Neural crest cell (in vitro differentiated cells): ENCODE data around the gene FCHO1. TPM values are rescaled to one million over a fixed set of nuclear protein-coding genes. Genes with fewer than 3 reads are reported as not detected.

Experiments used
- DNase-seq: peaks from one replicate; pipeline ENCODE4 v3.0.0; 2021; ENCODE audit warnings: low read depth, mixed read lengths, low spot score
- H3K27ac Mint-ChIP-seq: one replicate; pipeline ENCODE4 v1.8.0; 2021; ENCODE audit warnings: mild to moderate bottlenecking, mixed read lengths; ENCODE audit not compliant: unreplicated experiment
- H3K27me3 Mint-ChIP-seq: 2 replicates; pipeline ENCODE4 v1.8.0; 2021; ENCODE audit warnings: low read depth, mild to moderate bottlenecking, mixed read lengths
- H3K36me3 Mint-ChIP-seq: 2 replicates; pipeline ENCODE4 v1.8.0; 2021; ENCODE audit warnings: low read depth, mild to moderate bottlenecking, mixed read lengths
- H3K4me1 Mint-ChIP-seq: 2 replicates; pipeline ENCODE4 v1.8.0; 2021; ENCODE audit warnings: mixed read lengths
- H3K4me3 Mint-ChIP-seq: one replicate; pipeline ENCODE4 v1.8.0; 2021; ENCODE audit warnings: mild to moderate bottlenecking, mixed read lengths
- H3K9me3 Mint-ChIP-seq: 2 replicates; pipeline ENCODE4 v1.8.0; 2021; ENCODE audit warnings: mixed read lengths
- CTCF ChIP-seq: fragments of 200-600 bp; sonication (generic); conservative IDR thresholded peaks from 2 replicates; pipeline ENCODE4 v1.5.0; 2021; ENCODE audit warnings: antibody characterized with exemption, mild to moderate bottlenecking
- total RNA-seq: library from RNA; stranded (reverse); gene quantifications from 2 replicates; pipeline ENCODE4 v1.2.1, GENCODE V29; 2021

Gene FCHO1
- total RNA-seq, 1 donor from 2014 or later, result 12.2 TPM

- no peaks in the 10 kb centered on the region for H3K27me3 Mint-ChIP-seq
- no peak for DNase-seq
- H3K4me1 Mint-ChIP-seq, result peaks cover 29% of the 10 kb centered on the region
- H3K36me3 Mint-ChIP-seq, result no peaks in the 10 kb centered on the region
- TF ChIP-seq CTCF, result peak; percentile 31
- H3K27ac Mint-ChIP-seq, result no peak overlapping the region
- no peaks in the 10 kb centered on the region for H3K9me3 Mint-ChIP-seq
- peak overlapping the region; percentile 63 for H3K4me3 Mint-ChIP-seq
Measured at GRCh38 chr19:17716309-17716929, 34.9 kb upstream of the FCHO1 start.

DNA sequence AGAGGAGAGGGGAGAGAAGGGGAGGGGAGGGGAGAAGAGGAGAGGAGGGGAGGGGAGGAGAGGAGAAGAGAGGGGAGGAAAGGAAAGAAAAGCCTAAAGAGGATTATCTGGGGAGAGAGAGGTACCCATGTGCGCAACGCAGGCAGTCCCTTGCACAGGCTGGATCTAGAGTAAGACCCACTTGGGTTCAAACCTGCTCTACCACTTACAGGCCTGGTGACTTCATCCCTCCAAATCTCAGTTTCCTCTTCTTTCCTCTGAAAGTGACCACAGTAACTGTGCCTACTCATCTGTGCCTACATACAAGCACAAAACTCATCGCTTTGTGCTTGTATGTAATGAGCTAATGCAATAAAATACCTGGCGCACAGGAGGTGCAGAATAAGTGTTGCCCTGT is 32.7 kb upstream of the FCHO1 start:
- TF ChIP-seq CTCF, result no peak
- no peaks in the 10 kb centered on the region for H3K27me3 Mint-ChIP-seq
- H3K27ac Mint-ChIP-seq, result peak overlapping the region; percentile 83
- H3K4me3 Mint-ChIP-seq, result peak overlapping the region; percentile 96
- no peaks in the 10 kb centered on the region for H3K36me3 Mint-ChIP-seq
- no peak for DNase-seq
- no peaks in the 10 kb centered on the region for H3K9me3 Mint-ChIP-seq
- H3K4me1 Mint-ChIP-seq, result peaks cover 31% of the 10 kb centered on the region

DNA sequence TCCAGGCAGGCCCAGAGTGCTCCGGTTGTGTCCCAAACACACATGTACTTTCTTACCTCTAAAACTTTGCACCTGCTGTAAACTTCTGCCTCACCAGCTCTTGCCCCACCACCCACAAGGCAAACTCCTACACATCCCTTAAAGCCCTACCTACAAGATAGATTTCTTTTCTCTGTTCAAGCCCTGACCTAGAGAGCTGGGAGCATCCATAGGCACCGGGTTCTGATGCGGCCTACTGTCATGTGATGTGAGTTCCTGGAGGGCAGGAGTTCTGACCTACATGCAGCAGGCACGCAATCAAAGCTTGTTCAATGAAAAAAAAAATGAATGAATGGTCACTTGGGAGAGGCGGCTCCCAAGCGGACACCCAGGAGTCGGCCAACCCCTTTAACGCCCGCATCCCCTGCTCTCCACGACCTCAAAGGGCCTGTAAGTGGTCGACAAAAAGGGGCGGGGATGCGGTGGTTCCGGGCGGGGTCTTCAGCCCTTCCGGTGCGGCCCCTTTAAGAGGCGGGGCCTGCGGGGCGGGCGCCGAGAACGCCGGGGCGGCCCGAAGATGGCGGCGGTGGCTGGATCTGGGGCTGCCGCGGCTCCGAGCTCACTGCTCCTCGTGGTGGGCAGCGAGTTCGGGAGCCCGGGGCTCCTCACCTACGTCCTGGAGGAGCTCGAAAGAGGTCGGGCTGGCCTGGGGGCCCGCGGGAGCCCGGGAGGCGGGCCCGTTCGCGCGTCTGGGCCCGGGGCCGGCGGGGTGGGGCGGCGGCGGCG is 32.1 kb upstream of the FCHO1 start, which contains the start of gene MAP1S:
Gene MAP1S (plus strand): TSS at position 534 of the 765 bp plus-strand sequence. CDS start 23 bp downstream, at position 557.
- TF ChIP-seq CTCF, result no peak

GRCh38 chr19:17719730-17720400 is 31.4 kb upstream of the FCHO1 start:
- H3K36me3 Mint-ChIP-seq, result no peaks in the 10 kb centered on the region
- H3K9me3 Mint-ChIP-seq, result no peaks in the 10 kb centered on the region
- H3K27me3 Mint-ChIP-seq, result no peaks in the 10 kb centered on the region
- H3K4me3 Mint-ChIP-seq, result peak overlapping the region; percentile 89
- peak overlapping the region; percentile 95 for H3K27ac Mint-ChIP-seq
- no peak for DNase-seq
- peaks cover 31% of the 10 kb centered on the region for H3K4me1 Mint-ChIP-seq
- no peak for TF ChIP-seq CTCF

More for the DNA sequence above, 32.1 kb upstream of the FCHO1 start, which contains the start of gene MAP1S:
- peak within 1 kb of the TSS; percentile 95 for H3K27ac Mint-ChIP-seq
- H3K4me3 Mint-ChIP-seq, result peak within 1 kb of the TSS; percentile 96
- H3K27me3 Mint-ChIP-seq, result no peaks in the 10 kb centered on the region
- peak; percentile 82 for DNase-seq
- no peaks in the 10 kb centered on the region for H3K36me3 Mint-ChIP-seq
- peaks cover 31% of the 10 kb centered on the region for H3K4me1 Mint-ChIP-seq
- H3K9me3 Mint-ChIP-seq, result no peaks in the 10 kb centered on the region

GRCh38 chr19:17720440-17720839 is 30.8 kb upstream of the FCHO1 start:
- no peak for DNase-seq
- no peak for TF ChIP-seq CTCF
- peak overlapping the region; percentile 89 for H3K4me3 Mint-ChIP-seq
- H3K27me3 Mint-ChIP-seq, result no peaks in the 10 kb centered on the region
- peak overlapping the region; percentile 95 for H3K27ac Mint-ChIP-seq
- H3K9me3 Mint-ChIP-seq, result no peaks in the 10 kb centered on the region
- H3K36me3 Mint-ChIP-seq, result no peaks in the 10 kb centered on the region
- peaks cover 31% of the 10 kb centered on the region for H3K4me1 Mint-ChIP-seq
